DND-41 (cell line): ENCODE results near the gene PSME3IP1.

Source experiments
- CTCF ChIP-seq: IDR thresholded peaks from 2 replicates; pipeline ENCODE4 v1.5.1; 2012; ENCODE audit warnings: borderline replicate concordance, low read length, moderate library complexity, mild to moderate bottlenecking; ENCODE audit not compliant: poor library complexity, severe bottlenecking; ENCODE audit errors: extremely low read depth
- EZH2 ChIP-seq: IDR thresholded peaks from 3 replicates; pipeline ENCODE4 v1.6.1; 2012; ENCODE audit warnings: borderline replicate concordance, low read depth, mild to moderate bottlenecking, moderate library complexity, low read length, inconsistent platforms; ENCODE audit not compliant: severe bottlenecking

GRCh38 chr16:57234707-57235092 is 48.9 kb upstream of the PSME3IP1 start:
- TF ChIP-seq CTCF = no peak
- no peak for TF ChIP-seq EZH2
